Brain microvascular endothelial cell (primary cell): ENCODE results near the gene HOXA11.

Experiments used
- DNase-seq: peaks from one replicate; pipeline ENCODE4 v3.0.0-alpha.2; 2020
- H3K27ac ChIP-seq: fragments of 250-450 bp; sonication (Bioruptor Pico); 2 replicates; pipeline ENCODE4 v1.5.1; 2020; ENCODE audit warnings: mild to moderate bottlenecking, moderate library complexity
- H3K27me3 ChIP-seq: fragments of 250-450 bp; sonication (Bioruptor Pico); replicated peaks from 2 replicates; pipeline ENCODE4 v1.5.1; 2020; ENCODE audit warnings: mild to moderate bottlenecking
- H3K36me3 ChIP-seq: fragments of 250-450 bp; sonication (Bioruptor Pico); replicated peaks from 2 replicates; pipeline ENCODE4 v1.5.1; 2020; ENCODE audit warnings: mild to moderate bottlenecking
- H3K4me3 ChIP-seq: 2 replicates; pipeline ENCODE4 v1.5.1; 2011; ENCODE audit warnings: low read depth, mild to moderate bottlenecking, control low read depth, low read length, moderate library complexity
- CTCF ChIP-seq: IDR thresholded peaks from 2 replicates; pipeline ENCODE4 v1.5.1; 2011; ENCODE audit warnings: low read depth, mild to moderate bottlenecking, moderate library complexity, low read length, control low read depth, inconsistent platforms; ENCODE audit errors: missing control alignments
- in situ Hi-C: cut with HindIII; loops from 2 replicates; pipeline ENCODE4 v1.10.0; 2017; ENCODE audit warnings: low sequenced_read_pairs, low pct_ligation_motif_present

The HOXA11 gene

GRCh38 chr7:27197137-27198042 lies 12.4 kb upstream of the HOXA11 start:
- Histone ChIP-seq H3K27ac (no peak overlapping the region), H3K4me3 (no peak overlapping the region), H3K36me3 (no peaks in the 10 kb centered on the region), H3K27me3 (peaks cover 92% of the 10 kb centered on the region)
- no peak for TF ChIP-seq CTCF
- no peak for DNase-seq
- in situ Hi-C loops: no loop called here

- in situ Hi-C loops: no loop called here
- DNase-seq: peak; percentile 67
- no peaks in the 10 kb centered on the region for H3K36me3 ChIP-seq
- H3K4me3 ChIP-seq: no peak overlapping the region
- no peak overlapping the region for H3K27ac ChIP-seq
- peaks cover 92% of the 10 kb centered on the region for H3K27me3 ChIP-seq
- TF ChIP-seq CTCF: peak; percentile 84
Observed at GRCh38 chr7:27196287-27196767, 11.3 kb upstream of the HOXA11 start.

GRCh38 chr7:27194686-27195379 lies 9.8 kb upstream of the HOXA11 start:
- no peak overlapping the region for H3K27ac ChIP-seq
- H3K27me3 ChIP-seq: peaks cover 92% of the 10 kb centered on the region
- no peak overlapping the region for H3K4me3 ChIP-seq
- H3K36me3 ChIP-seq: no peaks in the 10 kb centered on the region
- no peak for DNase-seq
- in situ Hi-C loops: no loop called here
- no peak for TF ChIP-seq CTCF

GRCh38 chr7:27194002-27194352 lies 8.9 kb upstream of the HOXA11 start:
- TF ChIP-seq CTCF: no peak
- no peak for DNase-seq
- in situ Hi-C loops: no loop called here
- Histone ChIP-seq H3K27ac (no peak overlapping the region), H3K36me3 (no peaks in the 10 kb centered on the region), H3K4me3 (no peak overlapping the region), H3K27me3 (peaks cover 95% of the 10 kb centered on the region)

GRCh38 chr7:27193335-27194001 lies 8.4 kb upstream of the HOXA11 start:
- Histone ChIP-seq H3K27me3 (peaks cover 95% of the 10 kb centered on the region), H3K36me3 (no peaks in the 10 kb centered on the region), H3K27ac (no peak overlapping the region), H3K4me3 (no peak overlapping the region)
- no peak for TF ChIP-seq CTCF
- in situ Hi-C loops: no loop called here
- DNase-seq: no peak
